ENCODE data around the gene CMIP.

CMIP gene

GRCh38 chr16:81702506-81702905, 257.9 kb downstream of the CMIP start:
- no peak for DNase-seq (ENCODE audit: low read depth in 2 of 2)

DNA sequence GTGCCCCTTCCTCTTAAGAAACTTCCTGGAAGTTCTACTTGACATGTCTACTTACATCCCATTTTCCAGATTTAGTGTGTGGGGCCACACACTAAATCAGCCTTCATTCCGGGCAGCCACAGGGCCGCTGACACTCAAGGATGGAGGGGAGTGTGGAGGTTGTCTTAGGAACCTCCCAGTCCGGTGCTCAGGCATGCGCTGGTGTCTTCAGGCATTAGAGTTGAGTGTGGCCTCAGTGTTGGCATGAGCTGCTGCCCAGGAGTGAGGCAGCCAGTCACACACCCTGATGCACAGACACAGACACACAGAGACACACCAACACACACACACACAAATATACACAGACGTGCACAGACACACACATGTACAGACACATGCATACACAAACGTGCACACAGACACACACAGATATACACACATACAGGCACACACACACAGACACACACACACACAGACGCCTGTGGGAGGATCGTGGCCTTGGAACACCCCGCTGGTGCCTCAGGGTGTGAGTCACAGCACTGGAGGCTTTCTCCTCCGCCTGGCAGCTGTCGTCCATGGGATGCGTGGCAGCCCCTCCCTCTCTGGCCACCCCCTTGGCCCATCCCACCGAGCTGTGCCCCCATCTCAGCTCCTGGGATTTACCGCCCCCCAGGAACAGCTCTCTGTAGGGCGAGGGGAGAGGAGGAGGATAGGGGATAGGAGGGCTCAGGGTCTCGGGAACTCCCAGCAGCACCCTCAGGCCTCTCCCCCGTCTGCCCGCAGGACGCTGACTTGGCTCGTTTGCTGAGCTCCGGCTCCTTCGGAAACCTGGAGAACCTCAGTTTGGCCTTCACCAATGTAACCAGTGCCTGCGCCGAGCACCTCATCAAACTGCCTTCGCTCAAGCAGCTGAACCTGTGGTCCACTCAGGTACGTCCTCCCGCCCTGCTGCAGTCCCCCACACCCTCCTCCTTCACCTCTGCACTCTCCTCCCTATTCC, 258.9 kb downstream of the CMIP start:
- no peak for DNase-seq (ENCODE audit: low read depth in 2 of 2)

DNA sequence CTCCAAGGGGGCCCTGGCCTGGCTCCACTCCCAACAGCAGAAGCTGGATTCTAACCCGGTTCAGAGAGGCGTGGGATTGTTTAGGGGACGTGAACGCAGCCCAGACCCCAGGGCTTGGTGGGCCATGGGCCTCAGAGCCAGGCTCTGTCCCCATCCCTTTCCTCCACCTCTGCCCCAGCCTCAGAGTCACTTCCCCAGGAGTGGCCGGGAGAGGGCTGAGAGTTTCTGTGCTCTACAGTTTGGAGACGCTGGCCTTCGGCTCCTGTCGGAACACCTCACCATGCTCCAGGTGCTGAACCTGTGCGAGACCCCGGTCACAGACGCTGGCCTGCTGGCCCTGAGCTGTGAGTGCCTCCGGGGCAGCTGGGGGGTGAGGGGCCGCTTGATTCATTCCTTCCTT, 260.7 kb downstream of the CMIP start:
- DNase-seq (ENCODE audit: low read depth in 2 of 2), result no peak

- no peak for DNase-seq (ENCODE audit: low read depth in 2 of 2)
Measured at GRCh38 chr16:81706327-81707295, 262.0 kb downstream of the CMIP start.

DNA sequence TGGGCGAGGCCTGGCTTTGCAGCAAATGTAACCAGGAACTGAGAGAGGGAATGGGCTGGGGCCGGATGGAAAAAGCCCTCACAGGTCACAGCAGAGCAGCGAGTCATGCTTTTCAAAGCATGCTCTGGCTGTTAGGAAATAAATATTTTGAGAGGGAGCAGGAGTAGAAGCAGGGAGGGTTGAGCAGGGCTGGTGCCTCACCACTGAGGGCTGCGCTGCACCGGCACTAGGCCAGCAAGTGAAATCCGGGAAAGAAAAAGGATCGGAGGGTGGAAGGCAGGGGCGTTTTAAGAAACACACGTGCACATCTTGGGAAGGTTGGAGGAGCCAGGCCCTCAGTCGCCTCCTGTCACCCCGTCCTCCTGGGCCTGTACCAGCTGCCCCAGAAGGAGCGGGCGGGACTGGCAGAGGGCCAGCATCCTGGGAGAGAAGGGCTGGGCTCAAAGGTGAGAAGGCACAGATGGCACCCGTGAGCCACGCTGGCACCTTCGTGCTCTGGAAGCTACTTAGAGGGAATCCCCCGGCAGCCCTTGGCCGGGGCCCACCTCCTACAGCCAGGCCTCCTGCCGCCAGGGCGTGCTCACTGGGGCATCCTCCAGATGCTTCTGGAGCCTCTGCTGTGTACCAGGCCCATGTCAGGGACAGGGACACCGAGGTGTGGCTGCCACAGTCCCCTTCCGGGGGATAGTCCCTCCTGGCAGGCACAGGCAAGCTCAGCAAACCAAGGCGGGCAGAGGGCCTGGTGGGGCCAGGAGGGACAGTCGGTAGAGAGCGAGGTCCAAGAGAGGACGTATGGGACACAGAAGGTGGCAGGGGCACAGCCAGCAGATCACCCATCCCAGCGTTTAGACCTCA, 263.0 kb downstream of the CMIP start:
- DNase-seq (ENCODE audit: low read depth in 2 of 2), result no peak

DNA sequence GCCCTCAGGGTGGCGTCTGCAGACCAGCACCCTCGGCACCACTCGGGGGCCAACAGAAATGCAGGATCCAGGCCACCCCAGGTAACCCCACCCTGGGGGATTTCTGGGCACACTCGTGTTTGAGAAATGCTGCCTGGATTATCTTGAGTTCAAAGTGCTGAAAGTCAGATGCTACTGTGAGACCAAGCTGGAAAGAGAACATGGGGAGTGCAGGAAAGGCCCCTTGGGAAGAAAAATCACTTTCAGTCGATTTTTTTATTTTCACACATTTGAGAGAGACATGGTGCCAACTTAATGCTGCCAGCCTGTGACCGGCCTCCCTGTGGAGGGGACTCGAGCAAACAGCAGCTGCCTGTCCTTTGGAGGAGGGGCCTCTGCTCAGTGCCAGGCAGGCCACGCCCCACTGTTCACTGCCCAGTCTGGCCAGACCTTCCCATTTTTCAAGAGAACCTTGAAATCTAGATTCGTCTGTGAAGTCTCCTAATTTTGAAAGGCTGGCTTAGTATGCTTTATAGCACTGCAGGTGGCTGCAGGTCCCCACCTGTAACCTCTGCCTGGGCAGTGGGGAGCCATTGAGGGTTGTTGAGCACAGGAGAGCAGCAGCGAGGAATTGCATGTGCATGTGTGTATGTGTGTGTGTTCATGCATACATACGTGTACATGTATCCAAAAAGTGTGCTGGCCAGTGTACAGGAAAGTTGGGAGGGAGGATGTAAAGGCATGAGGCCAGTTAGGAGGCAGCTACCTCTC, 263.8 kb downstream of the CMIP start:
- no peak for DNase-seq (ENCODE audit: low read depth in 2 of 2)

DNA sequence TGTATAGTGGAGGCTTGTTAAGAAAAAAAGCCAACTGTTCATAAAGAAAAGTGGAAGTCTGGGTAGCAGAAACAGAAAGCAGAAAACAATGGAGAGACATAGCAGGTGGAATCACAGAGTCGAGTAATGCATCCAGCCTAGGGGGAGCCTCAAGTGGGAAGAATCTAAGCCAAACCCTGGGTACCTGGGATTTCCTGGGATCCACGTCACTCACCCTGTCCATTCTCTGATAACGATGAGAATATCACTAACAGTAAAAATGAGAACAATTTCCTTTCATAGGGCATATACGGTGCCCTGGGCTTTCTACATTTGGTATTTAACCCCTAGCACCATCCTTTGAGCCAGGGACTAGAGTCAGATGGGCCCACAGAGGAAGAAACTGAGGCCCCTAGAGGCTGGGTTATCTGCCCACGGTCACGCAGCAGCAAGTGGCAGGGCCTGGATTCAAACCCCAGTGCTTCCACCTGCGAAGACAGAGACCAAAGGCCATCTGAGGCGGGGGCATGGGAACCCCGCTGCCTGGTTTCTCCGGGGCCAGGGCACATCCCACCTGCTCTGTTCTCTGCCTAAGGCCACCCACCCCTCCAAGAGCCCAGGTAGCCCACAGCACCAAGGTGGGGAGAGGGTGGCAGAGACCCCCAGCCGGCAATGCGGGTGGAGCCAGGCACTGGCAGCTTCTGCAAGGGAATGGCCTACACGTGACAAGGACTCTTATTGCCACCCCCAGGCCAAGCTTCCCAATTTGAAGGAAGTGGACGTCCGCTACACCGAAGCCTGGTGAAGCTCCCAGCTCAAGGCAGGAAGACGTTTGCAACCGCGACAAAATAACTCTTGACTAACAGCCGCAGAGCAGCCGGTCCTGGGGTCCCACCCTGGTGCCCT, 264.6 kb downstream of the CMIP start:
- no peak for DNase-seq (ENCODE audit: low read depth in 2 of 2)

DNA sequence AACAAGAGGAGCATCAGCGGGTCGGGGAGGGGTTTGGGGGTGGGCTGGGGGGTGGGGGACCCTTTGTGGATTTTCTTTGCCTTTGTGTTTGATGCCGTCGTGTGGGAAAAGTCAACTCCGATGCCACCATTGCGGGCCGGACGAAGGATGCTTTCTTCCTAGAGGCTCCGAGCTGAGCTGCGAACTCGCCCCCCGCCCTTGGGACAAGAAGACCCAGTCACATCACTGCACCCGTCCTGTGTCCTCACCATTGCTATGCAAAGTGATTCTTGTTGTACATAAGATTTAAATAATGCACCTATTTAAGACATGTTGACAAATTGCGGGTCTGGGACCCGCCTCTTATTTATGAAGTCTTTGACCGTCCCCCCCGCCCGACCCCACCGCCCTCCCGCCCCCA, 265.4 kb downstream of the CMIP start:
- DNase-seq (ENCODE audit: low read depth in 2 of 2), result no peak

- no peak for DNase-seq (ENCODE audit: low read depth in 2 of 2)
Measured at GRCh38 chr16:81710596-81710995, 266.0 kb downstream of the CMIP start.

DNA sequence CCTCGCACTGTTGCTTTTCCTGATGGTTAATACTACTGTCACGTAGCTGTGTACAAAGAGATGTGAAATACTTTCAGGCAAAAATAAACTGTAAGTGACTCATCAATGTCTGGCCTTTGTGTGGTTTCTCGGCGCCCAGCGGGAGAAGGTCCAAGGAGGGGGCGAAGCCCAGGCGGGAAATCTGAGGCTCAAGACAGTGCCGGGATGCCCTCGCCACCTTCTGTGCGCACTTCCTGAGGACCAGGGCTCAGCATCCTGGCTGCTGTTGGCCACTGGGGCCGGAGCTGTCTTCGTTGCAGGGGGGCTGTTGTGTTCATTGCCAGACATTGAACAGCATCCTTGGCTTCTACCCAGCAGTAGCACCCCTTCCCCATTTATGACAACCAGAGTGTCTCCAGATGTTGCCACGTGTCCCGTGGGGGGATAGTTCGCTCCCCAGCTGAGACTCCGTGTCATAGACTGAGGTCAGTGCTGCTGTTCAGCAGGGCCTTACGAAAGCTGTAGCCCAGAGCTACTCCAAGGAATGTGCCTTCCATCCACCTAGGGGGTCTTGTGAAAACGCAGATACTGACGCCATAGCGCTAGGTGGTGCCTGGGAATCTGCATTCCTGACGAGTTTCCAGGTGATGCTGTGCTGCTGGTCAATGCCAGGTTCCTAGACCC, 267.2 kb downstream of the CMIP start:
- DNase-seq (ENCODE audit: low read depth in 2 of 2), result no peak

GRCh38 chr16:81712681-81713080, 268.1 kb downstream of the CMIP start:
- no peak for DNase-seq (ENCODE audit: low read depth in 2 of 2)

DNA sequence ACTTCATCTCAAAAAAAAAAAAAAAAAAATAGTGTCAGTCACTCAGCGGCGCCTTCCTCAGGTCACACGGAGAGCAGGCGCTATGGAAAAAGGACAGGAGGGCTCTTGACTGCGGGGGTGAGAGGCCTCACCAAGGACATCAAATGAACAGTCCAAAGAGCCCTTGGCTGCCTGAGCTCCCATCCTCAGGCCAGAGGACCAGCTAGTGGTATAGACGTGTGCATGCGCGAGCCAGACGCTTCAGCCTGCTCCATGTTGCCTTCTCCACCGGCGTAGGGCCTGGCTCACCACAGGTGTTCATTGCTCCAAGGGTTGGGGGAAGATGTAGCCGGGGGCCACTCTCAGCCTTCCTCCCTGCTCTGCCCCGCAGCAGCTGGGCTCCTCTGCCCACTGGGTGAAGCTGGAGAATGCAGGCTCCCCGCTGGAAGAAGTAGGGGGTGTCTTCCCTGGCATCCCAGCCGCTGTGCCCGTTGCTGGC, 268.7 kb downstream of the CMIP start:
- DNase-seq (ENCODE audit: low read depth in 2 of 2), result no peak

DNA sequence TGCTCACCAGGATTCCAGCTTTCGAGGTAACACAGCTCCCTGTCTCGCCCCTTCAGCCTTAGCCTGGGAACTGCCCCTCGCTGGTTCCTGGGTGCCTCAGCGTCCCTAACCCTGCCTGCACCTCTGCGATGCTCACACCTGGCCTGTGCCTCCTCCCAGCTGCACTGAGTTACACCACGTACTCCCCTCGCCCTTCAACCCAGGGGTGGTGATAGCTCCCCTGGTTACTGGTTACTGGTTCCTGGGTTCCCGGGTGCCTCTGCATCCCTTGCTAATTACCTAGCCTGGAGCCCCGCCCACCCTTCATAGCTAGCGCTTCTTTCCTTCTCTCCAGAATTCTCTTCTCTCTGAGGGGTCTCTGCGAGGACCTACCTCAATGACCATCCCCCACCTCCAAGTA, 269.2 kb downstream of the CMIP start:
- DNase-seq (ENCODE audit: low read depth in 2 of 2), result no peak

GRCh38 chr16:81714583-81714982, 270.0 kb downstream of the CMIP start:
- DNase-seq (ENCODE audit: low read depth in 2 of 2), result no peak

GRCh38 chr16:81715358-81716196, 271.0 kb downstream of the CMIP start:
- DNase-seq (ENCODE audit: low read depth in 2 of 2), result no peak

GRCh38 chr16:81716478-81717225, 272.0 kb downstream of the CMIP start:
- no peak for DNase-seq (ENCODE audit: low read depth in 2 of 2)

DNA sequence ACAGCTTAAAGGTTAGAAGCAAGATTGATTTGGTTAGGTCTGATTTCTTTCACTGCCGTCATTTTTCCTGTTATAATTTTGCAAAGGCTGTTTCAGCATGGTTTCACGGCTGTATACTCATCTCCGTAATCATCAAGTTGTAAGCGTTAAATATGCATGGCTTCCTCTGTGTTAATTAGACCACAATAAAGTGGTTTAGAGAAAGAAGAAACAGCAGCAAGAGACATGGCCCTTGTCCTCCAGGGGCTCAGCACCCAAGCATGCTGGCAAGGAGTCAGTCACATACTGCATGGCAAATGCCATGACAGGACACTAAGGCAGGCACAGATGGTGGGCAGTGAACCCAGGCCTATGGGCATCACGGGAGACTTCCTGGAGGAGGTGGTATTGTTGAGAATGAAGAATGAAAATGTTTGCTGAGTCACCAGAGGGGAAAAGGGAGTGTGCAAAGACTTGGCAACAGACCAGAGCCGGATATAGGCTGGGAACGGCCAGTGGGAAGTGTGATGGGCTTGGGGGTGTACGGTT, 273.1 kb downstream of the CMIP start:
- DNase-seq (ENCODE audit: low read depth in 2 of 2), result no peak
